Activated CD8-positive, alpha-beta memory T cell treated with anti-CD3 and anti-CD28 coated beads for 1 hour (primary cell): ENCODE measurements around the gene DCAF11.

ENCODE experiments used
- DNase-seq, 2 donors: peaks; one replicate each; pipeline ENCODE4 v3.0.0-alpha.2; 2020; ENCODE audit warnings: low read depth in 1 of 2; ENCODE audit errors: extremely low read depth in 1 of 2

Gene DCAF11

GRCh38 chr14:24116128-24116814, 1.7 kb downstream of the DCAF11 start:
- no peak for DNase-seq

GRCh38 chr14:24117179-24117578, 2.6 kb downstream of the DCAF11 start:
- no peak for DNase-seq

GRCh38 chr14:24119691-24120090, 5.1 kb downstream of the DCAF11 start:
- DNase-seq: no peak

DNA sequence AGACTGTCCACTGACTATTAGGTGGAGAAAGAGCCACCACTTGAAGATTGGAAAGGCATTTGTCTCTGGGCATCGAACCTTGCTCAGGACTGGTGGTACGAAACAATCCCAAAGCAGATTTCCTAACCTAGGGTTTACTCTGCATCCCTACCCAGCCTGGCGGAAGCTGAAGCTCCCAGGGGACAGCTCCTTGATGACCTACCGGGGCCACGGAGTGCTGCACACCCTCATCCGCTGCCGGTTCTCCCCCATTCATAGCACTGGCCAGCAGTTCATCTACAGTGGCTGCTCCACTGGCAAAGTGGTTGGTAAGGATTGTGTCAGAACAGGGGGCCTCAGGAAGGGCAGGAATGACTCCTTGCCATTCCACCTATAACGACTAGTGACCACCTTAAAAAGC, 6.6 kb downstream of the DCAF11 start:
- DNase-seq: no peak

GRCh38 chr14:24122416-24122815, 7.8 kb downstream of the DCAF11 start:
- no peak for DNase-seq

DNA sequence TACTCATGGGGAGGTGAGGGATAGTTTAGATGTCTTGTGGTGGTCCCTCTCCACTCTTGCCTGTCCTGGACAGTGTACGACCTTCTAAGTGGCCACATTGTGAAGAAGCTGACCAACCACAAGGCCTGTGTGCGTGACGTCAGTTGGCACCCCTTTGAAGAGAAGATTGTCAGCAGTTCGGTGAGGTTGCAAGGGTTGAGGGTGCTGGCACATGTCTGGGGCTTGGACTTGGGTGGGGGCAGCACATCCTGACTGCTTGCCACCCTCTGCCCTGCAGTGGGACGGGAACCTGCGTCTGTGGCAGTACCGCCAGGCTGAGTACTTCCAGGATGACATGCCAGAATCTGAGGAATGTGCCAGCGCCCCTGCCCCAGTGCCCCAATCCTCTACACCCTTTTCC, 8.3 kb downstream of the DCAF11 start:
- no peak for DNase-seq

DNA sequence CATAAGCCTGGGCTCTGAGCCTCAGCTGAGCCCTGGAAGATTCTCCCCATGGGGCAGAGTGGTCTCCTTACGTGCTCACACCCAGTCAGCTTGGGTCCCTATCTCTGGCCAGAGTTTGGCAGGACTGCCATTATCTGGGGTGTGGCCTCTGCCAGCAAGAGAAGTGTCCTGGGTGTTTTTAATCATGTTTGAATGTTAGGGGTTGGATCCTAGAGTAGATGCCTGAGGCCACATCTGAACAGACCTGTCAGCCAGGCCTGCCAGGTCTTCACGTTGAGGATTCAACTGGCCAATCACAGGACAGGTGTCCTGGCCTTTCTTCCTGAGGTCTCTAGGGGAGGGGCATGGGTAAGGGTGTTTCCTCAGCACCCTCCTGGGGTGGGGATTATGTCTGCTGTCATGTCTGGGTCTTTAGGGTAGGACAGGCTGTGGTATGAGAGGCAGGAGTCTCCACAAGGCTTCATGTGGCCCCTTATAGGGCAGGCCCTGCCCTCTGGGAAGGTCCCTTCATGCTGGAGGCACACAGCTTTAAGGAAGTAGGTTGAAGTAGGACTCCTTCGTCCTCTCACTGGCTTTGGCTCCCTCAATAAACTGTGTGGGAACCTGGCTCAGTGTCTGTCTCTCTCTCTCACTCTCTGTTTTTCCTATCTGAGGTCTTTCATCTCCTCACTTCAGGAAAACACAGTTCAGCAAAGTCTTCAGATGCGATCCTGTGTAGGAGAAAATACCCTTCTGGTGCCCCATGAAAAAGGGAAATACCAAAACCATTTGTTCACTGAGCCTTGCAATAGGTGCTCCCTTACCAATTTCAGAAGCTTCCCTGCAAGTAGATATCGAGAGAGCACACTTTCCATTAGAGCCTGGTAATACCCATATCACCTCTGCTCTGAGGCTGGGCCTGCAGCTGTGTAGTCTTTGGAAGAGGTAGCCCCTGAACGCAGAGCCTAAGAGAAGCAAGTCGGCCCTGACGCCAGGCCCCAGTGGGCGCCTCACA, 9.1 kb downstream of the DCAF11 start:
- DNase-seq: no peak

GRCh38 chr14:24126939-24127338, 12.4 kb downstream of the DCAF11 start:
- no peak for DNase-seq

DNA sequence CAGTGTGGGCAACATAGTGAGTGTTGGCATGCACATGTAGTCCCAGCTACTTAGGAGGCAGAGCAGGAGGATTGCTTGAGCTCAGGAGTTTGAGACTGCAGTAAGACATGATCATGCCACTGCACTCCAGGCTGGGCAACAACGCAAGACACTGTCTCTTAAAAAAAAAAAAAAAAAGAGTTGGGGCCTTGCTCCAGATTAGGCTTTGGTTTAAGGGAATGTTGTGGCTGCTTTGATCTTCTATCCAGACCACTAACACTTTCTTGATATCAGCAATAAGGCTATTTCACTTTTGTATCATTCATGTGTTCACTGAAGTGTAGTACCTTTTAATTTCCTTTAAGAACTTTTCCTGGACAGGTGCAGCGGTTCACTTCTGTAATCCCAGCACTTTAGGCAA, 13.1 kb downstream of the DCAF11 start:
- no peak for DNase-seq

GRCh38 chr14:24129410-24129998, 14.9 kb downstream of the DCAF11 start:
- no peak for DNase-seq

- no peak for DNase-seq
These were observed 15.8 kb downstream of the DCAF11 start, which contains the start of gene FITM1 for GRCh38 chr14:24130380-24130716. FITM1 (plus strand) TSS chr14:24130659; CDS start chr14:24131564, 905 bp downstream.

GRCh38 chr14:24130717-24131548, 16.4 kb downstream of the DCAF11 start:
- no peak for DNase-seq

- DNase-seq: no peak
These were observed 17.0 kb downstream of the DCAF11 start for GRCh38 chr14:24131549-24131966.

DNA sequence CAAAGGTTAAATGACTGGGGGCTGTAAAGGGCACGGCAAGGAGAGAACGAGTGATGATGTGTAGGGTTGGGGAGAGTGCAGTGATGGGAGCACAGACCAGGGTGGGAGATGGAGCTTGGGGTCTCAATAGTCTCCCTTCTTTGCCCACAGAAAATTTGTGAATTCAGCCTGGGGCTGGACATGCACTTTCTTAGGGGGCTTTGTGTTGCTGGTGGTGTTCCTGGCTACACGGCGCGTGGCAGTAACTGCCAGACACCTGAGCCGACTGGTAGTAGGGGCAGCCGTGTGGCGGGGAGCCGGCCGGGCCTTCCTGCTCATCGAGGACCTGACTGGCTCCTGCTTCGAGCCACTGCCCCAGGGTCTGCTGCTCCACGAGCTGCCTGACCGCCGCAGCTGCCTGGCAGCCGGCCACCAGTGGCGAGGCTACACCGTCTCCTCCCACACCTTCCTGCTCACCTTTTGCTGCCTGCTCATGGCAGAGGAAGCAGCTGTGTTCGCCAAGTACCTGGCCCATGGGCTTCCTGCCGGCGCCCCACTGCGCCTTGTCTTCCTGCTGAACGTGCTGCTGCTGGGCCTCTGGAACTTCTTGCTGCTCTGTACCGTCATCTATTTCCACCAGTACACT, 17.6 kb downstream of the DCAF11 start:
- DNase-seq: no peak

DNA sequence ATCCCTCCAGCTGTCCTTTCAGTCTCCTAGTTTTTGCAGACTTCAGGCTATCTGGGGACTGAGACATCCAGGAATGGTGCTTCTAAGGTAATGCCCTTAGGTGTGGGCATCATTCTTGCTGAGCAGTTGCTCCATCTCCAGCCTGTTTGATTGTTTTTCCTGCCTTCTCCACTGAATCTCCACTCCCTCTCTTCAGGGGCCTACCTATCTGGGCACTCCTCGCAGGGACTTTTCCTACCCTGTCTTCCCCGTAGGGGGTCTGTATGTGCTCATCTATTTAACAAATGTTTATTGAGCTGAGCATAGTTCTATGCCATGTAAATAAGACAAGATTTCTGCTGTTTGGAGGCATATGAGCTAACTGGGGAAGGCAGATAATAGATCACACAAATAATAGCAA, 18.4 kb downstream of the DCAF11 start:
- no peak for DNase-seq

DNA sequence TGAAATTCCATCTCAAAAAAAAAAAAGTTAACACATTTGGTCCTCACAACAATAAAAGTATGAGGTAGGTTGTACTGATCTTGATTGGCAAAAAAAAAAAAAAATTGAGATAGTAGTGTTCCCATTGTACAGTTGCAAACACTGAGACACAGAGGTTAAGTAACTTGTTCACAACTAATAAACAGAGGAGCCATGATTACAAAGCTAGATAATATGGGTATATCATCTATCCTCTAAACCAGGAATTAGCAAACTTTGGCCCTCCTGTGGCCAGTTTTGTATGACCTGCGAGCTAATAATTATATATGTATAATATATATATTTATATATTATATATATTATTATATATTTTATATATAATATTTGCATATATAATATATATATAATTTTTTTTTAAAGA, 19.2 kb downstream of the DCAF11 start:
- no peak for DNase-seq

- no peak for DNase-seq
These were observed 20.9 kb downstream of the DCAF11 start for GRCh38 chr14:24135584-24135833.

- peak; percentile 79 to 89 for DNase-seq
These were observed 21.5 kb downstream of the DCAF11 start, which contains the start of gene PSME1 for GRCh38 chr14:24135834-24136683. PSME1 (plus strand) TSS chr14:24136194; CDS start chr14:24136263, 69 bp downstream.

DNA sequence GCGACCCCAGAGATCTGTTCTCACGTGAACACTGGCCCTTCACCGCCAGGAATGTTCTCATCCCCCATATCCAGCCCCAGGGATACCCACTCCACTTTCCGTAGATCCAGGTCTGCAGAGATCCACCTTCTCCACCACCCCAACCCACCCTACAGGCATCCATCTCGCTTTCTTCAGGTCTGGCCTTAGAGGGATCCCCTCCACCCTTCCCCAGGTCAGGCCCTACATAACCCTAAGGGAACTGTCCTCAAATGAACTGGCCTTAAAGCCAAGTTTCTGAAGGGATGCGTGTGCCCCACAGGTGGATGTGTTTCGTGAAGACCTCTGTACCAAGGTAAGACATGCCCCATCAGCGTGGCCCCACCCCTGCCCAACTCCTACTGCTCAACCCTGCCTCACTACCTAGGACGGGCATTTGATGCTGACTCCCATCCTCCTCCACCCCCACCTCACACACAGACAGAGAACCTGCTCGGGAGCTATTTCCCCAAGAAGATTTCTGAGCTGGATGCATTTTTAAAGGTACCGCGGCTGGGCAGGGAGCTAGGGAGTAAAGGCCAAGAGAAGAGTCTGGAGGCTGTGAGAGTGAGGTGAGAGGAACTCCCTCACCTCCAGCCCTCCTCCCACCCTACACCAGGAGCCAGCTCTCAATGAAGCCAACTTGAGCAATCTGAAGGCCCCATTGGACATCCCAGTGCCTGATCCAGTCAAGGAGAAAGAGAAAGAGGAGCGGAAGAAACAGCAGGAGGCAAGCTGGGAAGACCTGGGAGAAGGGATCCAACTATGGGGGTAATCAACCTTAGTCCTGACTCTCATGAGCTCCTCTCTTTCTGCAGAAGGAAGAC, 22.3 kb downstream of the DCAF11 start:
- no peak for DNase-seq
